NCI-H2171 treated with DMSO at 0.1 percent for 48 hours (cell line): ENCODE results near the gene EPYC.

Source experiments
- DNase-seq: peaks from one replicate; lab custom pipeline; 2025; lab: John Stamatoyannopoulos, UW

EPYC gene, protein sequence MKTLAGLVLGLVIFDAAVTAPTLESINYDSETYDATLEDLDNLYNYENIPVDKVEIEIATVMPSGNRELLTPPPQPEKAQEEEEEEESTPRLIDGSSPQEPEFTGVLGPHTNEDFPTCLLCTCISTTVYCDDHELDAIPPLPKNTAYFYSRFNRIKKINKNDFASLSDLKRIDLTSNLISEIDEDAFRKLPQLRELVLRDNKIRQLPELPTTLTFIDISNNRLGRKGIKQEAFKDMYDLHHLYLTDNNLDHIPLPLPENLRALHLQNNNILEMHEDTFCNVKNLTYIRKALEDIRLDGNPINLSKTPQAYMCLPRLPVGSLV

DNA sequence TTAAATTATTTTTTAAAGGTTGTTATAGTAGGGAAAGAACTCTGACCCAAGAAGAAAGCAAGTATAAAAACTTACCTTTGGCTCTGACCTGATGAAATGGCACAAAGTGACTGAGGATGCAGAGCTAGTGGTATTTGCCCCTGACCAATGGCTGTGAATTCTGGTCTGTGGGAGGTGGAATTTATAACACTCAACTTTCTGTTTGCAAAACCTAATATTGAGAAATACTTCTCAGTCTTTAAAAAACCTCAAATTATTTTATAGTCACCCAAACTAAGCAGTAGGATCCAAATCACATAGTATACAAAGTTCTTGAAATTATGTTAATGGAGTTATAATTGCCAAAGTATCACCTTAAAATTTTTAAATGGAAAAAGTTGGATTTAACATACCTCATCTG is at the start of gene EPYC:
Gene EPYC, minus strand, starts transcription at position 101 of the 400 bp plus-strand sequence. CDS start 2,407 bp downstream, outside the sequence.
- no peak for DNase-seq

DNA sequence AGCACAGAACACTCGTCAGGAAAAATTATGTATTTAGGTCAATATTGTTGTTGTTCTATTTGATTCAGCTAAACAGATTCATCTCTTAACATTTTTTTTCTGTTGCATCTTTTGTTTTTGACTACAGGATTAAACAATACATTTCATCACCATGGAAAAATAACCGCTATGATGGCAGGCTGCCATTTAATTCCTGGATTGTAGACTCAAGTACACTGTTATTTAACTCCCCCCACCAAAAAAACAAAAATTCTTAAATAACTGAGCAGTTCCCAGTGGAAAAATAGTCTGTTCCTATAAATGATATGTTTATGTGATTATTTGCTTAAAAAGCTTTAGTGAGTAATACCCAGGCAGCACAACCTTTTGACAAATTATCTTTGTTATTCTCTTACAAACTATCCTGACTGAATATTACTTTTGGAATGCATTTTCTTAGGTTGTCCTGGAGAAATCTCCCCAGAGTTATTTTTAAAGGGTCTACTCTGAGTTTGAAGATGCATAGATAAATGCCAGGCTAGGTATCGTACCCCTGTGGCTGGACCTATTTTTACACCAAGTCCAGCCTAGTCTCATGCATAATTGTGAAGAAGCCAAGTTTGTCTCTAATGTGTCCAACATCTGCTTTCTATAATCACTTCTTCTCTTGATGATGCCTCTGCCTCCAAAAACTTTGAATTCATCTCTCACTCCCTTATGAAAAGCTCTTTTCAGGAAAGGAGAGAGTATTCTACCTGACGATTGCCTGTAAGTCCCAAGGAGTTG is 49.4 kb upstream of the EPYC start:
- peak; percentile 57 for DNase-seq

DNA sequence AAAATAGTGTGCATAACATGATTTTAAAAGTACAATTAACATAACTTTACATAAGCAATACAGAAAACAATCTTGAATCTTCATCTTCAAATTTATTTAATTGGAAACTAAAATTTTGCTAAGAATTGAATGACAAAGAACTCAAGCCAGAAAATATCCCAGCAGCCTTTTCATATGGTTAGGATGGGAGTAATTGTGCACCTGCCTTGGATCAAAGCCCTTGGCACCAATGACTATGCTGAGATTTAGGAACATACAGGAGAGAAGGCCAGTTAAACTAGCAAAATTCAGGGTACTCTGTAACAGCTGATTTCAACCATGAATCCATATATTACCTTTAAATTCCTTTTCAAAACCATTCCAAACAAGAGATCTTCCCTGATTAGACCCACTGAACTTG is 47.3 kb upstream of the EPYC start:
- DNase-seq, result no peak

DNA sequence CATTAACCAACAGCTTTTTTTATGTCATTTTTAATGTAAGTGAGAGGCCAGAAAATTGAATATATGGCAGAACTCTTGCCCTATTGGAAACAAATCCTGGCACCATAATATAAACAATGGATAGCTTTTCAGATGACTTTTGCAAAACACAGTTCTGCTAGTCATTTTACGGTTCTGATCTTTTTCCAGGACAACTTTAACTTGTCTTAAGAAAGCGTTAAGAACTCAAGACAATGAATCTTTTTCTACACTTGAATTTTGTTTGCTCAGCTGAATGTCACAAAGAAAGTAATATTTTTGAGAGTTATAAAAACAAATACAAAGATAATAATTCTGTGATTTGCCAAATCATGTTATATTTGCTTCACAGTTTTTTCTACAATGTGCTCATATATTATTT is 39.8 kb upstream of the EPYC start:
- no peak for DNase-seq

DNA sequence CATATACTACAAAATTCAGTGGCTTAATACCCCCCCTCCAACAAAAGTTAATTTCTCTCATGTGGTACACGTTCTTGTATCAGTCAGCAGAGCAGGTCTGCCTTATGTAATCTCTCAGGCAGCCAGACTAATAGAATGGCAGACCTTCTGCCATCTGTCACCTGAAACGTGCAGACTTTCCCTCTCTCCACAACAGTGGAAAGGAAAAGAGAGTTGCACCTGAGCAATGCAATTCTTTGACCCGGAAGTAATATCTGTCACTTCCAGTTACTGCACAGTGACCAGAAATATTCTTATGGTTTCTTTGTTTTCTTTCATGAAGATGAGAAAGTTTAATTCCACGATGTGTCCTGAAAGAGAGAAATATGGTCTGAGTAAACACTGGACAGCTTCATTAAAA is 38.6 kb upstream of the EPYC start:
- DNase-seq, result peak; percentile 94

DNA sequence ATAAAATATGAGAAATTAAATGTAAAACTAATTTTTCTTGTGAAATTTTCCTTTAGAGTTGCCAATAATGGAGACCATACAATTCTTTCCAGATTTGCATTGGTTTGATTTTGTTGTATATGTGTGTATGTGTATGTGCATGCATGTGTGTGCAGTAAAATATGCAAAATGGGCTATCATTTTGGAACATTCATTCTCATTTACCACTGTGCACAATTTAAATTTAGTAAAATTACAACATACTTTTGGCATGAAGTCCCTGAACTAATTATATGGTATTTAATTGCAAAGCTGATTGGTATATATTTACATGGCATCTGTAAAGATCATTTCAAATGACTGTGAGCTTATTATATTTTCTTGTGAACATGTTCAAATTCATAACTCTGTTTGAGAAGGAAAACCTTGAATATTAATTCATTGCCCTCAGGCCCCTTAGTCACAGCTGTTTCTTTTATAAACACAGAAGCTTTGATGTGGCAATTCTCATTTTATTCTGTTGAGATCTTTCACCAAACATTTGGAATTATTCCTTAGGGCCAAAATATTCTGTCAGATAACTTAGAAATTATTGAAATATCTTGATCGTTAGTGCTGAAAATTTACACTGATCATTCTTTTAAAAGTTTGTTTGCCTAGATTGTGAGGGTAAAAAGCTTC is 35.5 kb upstream of the EPYC start:
- DNase-seq, result no peak

DNA sequence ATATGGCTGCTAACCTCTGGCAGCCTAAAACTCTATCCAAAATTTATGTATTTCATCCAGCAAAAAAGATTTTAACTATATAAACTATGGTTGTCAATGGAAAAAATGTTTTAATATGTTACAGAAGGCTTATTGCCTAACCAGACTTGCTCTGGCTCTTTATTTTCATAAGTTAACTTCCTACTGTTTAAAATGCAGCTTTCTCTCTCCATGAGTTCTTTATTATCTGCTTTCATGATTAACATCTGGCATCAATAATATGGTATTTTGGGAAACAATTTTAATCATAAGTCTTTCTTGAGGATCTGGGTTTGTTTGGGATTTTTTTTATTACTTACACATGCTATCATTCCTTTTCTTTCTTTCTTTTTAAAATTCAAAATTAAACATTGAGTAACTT is 32.5 kb upstream of the EPYC start:
- DNase-seq, result no peak

DNA sequence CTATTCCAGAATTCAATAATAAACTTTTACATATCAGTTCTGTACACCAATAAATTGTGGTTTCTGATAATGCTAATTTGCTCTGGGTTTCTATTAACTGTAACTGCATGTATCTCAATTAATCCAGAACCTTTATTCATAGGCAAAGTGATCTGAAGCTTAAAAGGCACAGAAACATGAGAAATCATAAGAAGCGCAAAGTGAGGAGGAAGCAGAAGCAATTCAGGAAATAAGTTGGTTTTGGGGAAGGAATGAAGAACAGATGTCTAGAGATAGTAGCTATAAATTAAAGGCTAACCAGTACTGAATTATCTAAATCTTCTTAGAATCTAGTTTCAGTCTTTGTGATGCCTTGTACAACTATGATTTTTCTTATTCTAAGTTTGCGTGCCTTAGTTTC is 28.5 kb upstream of the EPYC start:
- no peak for DNase-seq

DNA sequence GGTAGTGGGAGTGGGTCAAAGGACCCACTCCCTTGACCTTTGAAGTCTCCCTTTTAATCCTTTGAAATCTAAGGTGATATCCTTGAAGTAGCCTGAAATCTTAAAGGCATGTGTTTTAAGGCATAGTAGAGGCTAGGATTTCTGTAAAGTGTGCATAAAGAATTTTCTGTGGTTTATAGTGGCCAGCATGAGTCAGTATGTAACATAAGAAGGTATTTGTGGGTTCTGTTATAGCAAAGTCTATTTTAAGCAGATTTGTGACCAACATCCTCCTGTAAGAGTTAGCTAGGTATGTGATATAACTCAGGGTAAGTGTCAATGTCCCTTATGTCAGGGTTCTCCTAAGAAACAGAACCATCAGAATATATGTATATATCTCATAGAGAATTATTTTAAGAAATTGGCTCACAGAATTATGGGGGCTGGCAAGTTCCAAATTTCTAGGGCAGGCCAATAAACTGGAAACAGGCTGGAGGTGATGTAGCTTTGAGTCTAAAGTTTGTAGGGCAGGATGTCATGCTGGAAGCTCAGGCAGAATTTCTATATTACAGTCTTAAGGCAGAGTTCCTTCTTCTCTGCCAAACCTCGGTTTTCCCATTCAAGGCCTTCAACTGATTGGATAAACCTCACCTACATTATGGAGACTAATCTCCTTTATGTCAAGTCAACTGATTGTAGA is 18.7 kb upstream of the EPYC start:
- DNase-seq, result no peak

DNA sequence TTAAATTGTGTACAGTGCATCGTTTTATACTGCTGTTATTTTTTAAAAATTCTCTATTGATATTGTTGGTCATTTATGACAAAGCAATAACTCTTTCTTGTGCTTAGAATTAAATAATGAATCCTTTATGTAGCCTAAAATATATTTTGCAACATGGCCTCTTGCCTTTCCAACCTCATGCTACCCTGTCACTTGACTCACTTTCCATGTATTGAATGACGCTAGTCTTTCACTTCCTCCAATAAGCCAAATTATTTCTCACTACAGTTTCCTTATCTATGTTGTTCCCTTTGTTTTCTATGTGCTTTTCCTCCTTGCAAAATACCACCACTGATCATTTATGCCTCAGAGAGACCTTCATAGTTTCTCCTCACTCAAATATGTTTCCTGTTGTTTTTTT is 16.3 kb upstream of the EPYC start:
- DNase-seq, result no peak

DNA sequence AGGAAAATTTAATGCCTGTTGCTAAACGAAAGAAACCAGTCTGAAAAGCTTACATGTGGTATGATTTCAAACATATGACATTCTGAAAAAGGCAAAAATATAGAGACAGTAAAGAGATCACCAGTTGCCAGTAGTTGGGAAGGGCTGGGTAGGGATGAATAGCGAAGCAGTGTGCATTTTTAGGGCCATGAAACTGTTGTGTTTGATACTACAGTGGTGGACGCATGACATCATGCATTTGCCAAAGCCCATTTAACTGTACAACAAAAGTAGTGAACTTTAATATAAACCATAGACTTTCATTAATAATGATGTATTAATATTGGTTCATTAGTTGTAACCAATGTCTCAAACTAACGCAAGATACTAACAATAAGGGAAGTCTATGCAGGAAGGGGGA is 14.7 kb upstream of the EPYC start:
- DNase-seq, result no peak

DNA sequence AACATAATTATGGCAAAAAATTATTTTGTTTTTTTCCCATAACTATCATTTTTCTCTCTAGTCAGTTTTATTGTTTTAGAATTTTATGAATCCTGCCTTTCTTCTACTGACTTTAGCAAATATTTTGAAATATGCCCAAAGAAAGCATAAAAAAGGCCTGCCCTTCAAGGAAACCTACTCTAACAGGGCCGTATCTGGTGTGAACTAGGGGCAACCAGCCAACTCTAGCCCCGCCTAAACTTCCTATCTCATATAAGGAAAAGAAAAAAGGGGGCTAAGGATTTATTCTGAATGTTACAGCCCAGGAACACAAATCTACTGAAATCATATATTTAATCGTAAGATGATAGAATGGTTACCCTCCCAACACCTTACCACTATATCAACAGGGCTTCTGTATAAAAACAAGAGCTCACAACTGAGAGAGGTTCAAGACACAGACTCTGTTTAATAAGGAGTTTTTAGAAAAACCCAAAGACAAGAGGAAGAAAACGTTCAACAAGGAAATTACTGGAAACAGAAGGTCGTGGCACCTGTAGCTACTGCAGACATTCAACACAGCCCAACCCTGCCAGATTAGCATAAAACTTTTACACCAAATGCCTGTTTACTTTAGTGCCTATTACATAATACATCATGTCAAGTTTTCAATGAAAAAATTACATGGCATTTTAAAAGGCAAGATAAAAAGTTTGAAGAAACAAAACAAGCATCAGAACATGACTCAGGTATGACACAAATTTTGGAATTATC is 12.9 kb upstream of the EPYC start:
- no peak for DNase-seq

DNA sequence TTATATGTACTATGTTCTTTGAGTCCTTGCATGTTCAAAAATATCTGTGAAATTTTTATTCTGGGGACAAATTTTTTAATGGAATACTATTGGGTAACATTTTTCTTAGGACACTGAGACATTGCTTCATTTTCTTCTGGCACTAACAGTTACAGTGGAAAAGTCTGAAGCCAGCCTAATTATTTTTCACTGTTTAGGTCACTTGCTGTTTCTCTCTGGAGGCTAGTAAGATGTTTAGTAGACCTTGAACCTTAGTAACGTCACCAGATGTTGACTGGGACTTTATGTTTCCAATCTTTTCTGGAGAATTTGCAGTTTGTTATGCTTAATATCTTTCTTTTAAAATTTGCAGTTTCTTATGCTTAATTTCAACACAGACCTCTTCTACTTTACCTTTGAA is 12.3 kb upstream of the EPYC start:
- no peak for DNase-seq

DNA sequence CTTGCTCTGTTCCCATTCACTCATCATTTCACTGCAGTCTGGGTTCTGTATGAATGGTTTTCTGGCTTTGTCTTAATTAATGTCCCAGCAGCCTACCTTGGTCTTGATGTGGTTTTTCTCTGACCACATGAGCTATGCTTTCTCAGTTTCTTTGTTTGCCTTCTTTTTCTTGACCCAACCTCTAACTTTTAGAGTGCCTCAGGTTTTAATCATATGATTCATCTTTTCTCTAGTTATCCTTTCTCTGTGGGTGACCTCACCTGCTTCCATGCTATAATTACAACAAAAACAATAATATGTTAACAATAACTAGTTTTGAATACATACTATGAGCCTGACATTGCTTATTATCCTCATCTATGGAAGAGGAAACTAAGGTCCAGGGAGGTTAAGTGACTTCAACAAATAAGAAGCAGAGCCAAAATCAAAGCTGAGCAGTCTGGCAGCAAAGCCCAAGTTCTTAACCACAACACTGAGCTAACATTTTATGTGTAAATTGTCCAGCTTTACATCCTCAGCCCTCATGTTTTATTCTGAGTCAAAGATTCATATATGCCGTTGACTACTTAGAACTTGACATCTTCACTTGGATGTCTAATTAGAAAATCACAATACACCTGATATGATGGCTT is 4.7 kb upstream of the EPYC start:
- DNase-seq, result no peak

DNA sequence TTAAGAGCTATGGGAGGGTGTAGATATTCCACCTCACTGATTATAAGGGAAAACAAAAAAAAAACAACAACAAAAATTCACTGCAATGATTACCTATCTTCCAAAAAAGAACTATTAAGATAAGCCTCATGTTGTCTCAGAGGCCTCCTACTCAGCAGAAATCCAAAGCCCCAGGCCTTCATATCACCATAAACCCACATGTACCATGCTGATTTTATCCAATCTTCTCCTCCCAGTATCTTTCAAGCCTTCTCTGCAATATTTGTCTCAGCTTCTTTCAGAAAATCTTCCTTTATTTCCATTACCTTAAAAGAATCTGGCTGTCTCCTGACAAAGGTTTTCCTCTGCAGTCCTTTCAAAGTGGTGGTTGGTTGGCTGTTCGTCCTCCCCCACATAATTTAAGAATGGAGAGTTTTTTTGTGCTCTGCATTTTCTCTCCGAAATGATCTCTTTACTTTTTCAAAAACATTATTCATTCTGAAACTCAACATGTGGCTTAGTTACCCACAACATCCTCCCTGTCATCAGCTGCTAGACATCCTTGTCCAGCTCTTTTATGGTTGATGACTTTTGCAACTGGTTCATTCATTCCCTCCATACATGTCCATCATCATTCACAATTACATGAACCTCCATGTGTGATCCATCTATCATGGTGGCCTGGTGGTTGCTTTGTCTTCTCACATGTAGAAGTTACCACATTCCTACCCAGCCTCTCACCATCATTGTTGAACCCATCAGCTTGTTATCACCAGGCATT is 2.9 kb upstream of the EPYC start:
- no peak for DNase-seq

DNA sequence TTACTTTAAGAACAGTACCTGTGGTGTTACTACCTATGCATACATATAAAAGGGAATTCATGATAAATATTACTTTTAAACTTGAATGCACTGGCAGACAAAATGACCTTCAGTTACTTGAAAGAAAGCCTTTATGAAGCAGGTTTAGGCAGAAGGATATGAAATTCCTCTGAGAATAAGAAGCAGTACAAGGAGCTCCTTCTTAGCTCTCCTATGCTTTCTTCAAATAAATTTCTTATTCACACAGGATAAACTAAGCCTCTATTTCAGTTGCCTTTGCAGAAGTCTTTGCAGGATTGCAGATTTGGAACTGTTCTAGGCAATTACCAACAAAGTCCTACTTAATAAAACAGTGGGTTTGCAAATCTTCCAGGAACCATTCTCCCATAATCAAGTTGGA is 1.0 kb downstream of the EPYC start:
- no peak for DNase-seq

DNA sequence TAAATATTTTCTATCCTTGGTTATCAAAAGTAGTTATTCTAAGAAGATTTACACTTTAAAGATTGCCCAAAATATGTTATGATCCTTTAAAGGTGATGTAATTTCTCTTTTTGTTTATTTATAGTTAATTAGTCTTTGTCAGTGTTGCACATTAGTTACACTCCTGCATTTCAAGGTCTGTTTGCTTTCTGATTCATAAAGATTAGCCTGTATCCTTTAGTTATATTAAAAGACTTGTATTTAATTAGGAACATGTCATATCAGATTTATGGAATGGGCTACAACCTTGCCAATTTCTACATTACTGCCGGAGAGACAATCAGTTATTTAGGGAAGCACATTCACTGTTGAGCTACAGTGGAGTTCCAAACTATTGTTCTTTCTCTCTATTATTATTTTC is 3.5 kb downstream of the EPYC start:
- no peak for DNase-seq

DNA sequence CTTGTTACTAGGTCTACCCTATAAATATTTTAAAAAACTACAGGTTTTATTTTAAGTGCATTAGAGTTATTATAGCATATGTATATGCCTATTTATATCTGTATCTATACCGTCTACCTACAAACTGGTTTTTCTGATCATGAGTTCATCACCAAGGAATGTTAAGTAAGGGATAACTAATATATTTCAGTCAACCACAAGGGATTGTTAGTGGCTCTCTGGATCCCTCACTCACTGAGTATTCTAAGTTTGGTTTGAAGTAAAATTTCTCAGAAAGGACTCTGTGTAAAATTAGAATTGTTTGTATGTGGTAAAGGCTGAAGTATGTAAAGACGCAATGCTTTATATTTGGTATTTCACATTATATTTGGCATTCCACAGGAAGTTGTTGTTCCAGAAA is 4.8 kb downstream of the EPYC start:
- no peak for DNase-seq

DNA sequence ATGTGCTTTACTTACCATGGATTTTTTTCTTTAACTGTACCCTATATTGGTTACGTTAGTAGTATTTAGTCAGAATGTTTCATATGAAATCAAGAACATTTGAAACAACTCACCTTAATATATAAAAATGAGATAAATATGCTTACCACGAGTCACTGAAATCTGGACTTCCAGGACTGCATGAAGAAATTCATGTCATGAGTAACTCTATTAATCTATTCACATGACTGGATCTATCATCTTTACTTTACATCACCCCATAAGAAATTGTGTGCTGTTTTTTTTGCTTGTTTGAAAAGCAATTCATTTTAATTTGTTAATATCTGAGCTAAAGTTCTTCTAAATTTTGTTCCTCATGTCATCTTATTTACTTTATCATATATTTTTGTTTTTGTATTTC is 5.2 kb downstream of the EPYC start:
- no peak for DNase-seq

DNA sequence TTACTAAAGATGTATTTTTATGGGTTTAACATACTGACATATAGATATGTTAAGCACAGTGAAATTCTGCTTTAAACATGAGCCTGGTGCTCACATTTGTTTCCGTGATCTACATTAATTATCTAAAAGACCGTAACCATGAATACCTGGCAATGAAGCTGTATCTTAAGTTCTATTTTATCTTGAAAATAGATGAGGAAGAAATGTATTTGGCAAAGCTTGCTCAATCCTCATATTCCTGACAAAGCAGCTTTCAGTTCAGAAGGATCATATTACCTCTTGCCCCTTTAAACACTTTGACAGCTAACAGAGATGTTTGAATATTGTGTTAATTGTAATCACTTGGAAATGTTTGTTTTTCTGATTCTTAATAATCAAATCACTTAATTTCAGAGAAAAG is 9.8 kb downstream of the EPYC start:
- DNase-seq, result peak; percentile 19
